ENCODE results near the gene LRMDA. TPM values are rescaled to one million over a fixed set of nuclear protein-coding genes. Genes with fewer than 3 reads are reported as not detected.

LRMDA gene
- total RNA-seq, 2 experiments from 2014 or later: not detected

DNA sequence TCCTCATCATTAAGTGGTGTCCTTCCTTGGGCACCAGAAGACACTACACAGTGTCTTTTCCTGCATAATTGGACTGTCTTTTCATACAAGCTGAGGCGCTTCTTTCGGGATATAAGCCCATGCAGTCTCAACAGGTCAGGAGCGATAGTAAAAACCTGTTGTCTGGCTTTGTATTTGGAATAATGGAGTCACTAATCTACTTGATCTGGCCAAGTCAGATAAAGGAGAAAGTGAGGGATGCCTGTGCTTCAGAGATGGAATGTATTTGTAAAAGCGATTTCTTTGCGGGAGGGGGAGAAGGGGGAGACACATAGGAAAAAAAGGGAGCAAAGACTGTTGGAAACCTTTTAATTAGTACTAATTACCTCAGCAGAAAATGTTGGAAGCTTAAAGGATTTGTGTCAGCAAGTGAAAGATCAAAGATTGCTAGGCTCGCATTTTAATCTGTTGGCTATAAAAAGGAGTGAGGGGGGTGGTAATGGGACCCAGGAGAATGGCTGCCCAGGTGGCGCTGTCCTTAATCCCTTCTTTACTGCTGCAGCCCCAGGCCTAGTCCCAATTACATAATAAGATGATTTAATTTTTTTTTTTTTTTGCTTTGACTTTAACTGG, 581.4 kb downstream of the LRMDA start:
- no peaks in the 10 kb centered on the region for H3K9me3 Mint-ChIP-seq
- POLR2A ChIA-PET: no interaction called here
- no peaks in the 10 kb centered on the region for H3K27me3 Mint-ChIP-seq
- DNase-seq: no peak
- no peak overlapping the region for H3K4me3 Mint-ChIP-seq
- H3K4me1 Mint-ChIP-seq: no peaks in the 10 kb centered on the region
- CTCF ChIA-PET: no interaction called here
- H3K27ac Mint-ChIP-seq: no peak overlapping the region
- no peaks in the 10 kb centered on the region for H3K36me3 Mint-ChIP-seq (ENCODE audit: low read depth)

DNA sequence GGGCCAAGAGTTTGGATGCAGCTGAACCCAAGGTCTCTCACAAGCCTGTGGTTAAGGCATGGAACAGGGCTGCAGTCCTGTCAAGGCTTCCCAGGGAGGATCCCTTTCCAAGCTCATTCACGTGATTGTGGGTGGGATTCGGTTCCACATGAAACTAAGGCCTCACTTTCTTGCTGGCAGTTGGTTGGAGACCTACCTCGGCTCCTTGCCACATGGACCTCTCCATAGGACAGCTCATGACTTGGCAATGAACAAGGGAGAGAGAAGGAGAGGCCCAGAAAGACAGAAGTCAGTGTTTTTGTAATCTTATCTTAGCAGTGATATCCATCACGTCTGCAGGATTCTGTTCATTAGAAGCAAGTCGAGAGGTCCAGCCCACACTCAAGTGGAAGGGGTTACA, 583.8 kb downstream of the LRMDA start:
- Mint-ChIP-seq H3K9me3 (no peaks in the 10 kb centered on the region), H3K4me3 (no peak overlapping the region), H3K36me3 (ENCODE audit: low read depth) (no peaks in the 10 kb centered on the region), H3K4me1 (no peaks in the 10 kb centered on the region), H3K27me3 (no peaks in the 10 kb centered on the region), H3K27ac (no peak overlapping the region)
- ChIA-PET CTCF (no interaction called here), POLR2A (no interaction called here)
- DNase-seq: no peak

DNA sequence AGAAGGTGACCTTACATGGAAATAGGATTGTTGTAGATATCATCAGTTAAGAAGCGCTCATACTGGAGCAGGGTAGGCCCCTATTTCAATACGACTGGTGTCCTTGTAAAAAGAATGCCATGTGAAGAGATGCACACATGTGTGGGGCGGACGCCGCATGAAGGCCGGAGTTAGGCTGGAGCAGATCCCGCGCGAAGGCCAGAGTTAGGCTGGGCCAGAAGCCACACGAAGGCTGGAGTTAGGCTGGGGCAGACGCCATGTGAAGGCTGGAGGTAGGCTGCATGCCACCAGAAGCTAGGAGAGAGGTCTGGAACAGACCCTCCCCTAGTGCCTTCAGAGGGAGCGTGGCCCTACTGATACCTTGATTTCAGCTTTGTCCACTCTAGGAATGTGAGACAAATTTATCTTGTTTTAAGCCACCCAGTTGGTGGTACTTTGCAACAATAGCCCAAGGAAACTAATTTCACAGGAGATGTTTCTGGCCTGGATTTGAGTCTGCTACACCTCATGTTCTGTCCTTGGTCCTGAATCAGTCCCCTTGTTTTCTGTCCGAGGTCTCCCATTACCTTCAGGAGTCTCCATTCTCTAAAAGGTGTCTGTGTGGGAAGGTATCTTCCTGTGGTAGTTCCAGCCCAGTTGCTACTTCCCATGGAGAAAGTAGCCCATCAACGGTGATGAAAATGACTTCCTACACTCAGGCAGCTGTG, 585.8 kb downstream of the LRMDA start:
- POLR2A ChIA-PET: no interaction called here
- Mint-ChIP-seq H3K27me3 (no peaks in the 10 kb centered on the region), H3K36me3 (ENCODE audit: low read depth) (no peaks in the 10 kb centered on the region), H3K9me3 (no peaks in the 10 kb centered on the region), H3K4me1 (no peaks in the 10 kb centered on the region), H3K27ac (no peak overlapping the region), H3K4me3 (no peak overlapping the region)
- CTCF ChIA-PET: no interaction called here
- no peak for DNase-seq

DNA sequence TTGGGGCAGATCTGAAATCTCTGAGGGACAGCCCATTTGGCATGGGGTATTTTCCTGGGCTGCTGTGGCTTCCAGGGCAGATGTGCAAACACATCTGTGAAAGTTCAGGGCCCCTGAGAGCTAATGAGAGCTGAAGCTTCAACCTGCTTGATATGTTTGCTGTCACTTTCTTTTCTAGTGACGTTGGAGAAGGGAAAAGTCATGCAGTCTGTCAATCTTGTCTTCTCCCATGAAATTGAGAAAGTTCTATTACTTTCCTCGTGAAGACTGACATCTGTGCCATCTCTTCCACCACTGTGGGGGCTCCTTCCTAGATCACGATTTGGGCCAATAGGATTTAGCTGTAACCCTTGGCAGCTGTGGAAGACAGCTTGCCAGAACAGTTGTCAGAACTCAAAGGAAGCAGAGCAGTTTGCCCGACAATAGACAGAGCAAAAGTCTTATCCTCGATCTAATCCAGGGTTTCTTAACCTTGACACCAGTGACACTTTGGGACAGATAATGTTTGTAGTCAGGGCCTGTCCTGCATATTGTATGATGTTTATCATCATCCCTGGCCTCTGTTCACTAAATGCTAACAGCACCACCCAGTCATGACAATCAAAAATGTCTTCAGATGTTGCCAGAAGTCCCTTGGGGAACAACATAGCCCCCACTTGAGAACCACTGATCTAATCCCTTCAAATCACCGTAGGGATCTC, 586.5 kb downstream of the LRMDA start:
- Mint-ChIP-seq H3K9me3 (no peaks in the 10 kb centered on the region), H3K27me3 (no peaks in the 10 kb centered on the region), H3K27ac (no peak overlapping the region), H3K4me3 (no peak overlapping the region), H3K4me1 (no peaks in the 10 kb centered on the region), H3K36me3 (ENCODE audit: low read depth) (no peaks in the 10 kb centered on the region)
- ChIA-PET POLR2A (no interaction called here), CTCF (no interaction called here)
- no peak for DNase-seq

DNA sequence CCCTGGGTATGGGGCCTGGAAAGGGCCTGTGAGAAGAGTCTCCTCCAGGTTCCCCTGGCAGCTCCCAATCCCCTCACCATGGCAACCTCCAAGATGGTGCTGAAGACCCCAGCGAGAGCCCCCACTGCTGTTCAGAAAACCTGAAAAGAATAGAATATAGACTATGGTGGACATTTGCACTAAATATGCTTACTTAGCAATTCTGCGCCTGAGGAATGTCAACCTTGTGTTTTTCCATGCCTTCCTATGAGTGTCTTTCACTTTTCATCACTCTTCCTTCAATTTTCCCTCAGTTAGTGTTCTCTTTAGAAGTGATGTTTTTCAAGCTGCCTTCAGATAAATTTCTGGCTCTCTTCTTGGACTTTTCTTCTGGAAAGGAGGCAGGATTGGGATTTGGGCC, 589.2 kb downstream of the LRMDA start:
- H3K36me3 Mint-ChIP-seq (ENCODE audit: low read depth): no peaks in the 10 kb centered on the region
- ChIA-PET CTCF (no interaction called here), POLR2A (no interaction called here)
- no peak for DNase-seq
- H3K27ac Mint-ChIP-seq: no peak overlapping the region
- H3K4me3 Mint-ChIP-seq: no peak overlapping the region
- no peaks in the 10 kb centered on the region for H3K4me1 Mint-ChIP-seq
- no peaks in the 10 kb centered on the region for H3K27me3 Mint-ChIP-seq
- H3K9me3 Mint-ChIP-seq: no peaks in the 10 kb centered on the region

DNA sequence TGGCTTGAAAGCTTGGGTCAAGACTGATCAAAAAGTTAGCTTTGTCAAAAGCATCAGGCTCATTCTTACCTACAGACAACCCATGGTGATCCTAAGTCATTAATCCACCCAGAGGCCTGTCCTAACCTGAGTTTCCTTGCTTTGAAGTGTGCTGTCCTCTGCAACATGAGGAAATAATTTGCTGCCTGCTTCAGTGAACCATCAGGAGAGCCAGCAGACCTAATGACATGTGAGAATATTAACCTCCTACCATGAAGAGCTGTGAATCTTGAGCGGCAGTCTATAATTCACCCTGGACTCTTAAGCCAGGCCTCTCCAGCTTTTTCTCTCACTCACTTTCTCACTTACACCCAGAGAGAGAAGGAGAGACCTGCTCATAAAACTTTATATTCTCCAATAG, 590.0 kb downstream of the LRMDA start:
- DNase-seq: no peak
- Mint-ChIP-seq H3K36me3 (ENCODE audit: low read depth) (no peaks in the 10 kb centered on the region), H3K4me1 (no peaks in the 10 kb centered on the region), H3K27me3 (no peaks in the 10 kb centered on the region), H3K27ac (no peak overlapping the region), H3K9me3 (no peaks in the 10 kb centered on the region), H3K4me3 (no peak overlapping the region)
- CTCF ChIA-PET: no interaction called here
- POLR2A ChIA-PET: no interaction called here

DNA sequence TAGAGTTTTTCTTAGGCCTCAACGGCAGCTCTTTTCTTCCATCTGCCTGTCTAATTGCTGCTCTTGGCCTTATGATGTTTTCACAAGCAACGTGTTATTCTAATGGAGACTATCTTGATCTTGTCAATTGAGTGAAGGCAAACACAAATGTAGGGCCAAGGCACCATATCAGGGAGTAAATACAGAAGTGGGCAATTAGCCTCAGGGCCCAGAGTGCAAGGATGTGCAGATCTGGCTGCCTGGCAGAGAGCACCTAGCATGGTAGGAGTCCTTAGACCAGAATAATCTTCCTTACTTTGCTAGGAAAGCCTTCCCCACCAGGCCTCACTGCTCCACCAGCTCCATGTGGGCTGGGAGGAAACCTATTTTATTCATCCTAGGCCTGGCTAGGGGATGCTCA, 590.9 kb downstream of the LRMDA start:
- POLR2A ChIA-PET: no interaction called here
- no peak overlapping the region for H3K27ac Mint-ChIP-seq
- H3K4me1 Mint-ChIP-seq: no peaks in the 10 kb centered on the region
- no peaks in the 10 kb centered on the region for H3K27me3 Mint-ChIP-seq
- no peaks in the 10 kb centered on the region for H3K36me3 Mint-ChIP-seq (ENCODE audit: low read depth)
- CTCF ChIA-PET: no interaction called here
- no peaks in the 10 kb centered on the region for H3K9me3 Mint-ChIP-seq
- H3K4me3 Mint-ChIP-seq: no peak overlapping the region
- DNase-seq: no peak

DNA sequence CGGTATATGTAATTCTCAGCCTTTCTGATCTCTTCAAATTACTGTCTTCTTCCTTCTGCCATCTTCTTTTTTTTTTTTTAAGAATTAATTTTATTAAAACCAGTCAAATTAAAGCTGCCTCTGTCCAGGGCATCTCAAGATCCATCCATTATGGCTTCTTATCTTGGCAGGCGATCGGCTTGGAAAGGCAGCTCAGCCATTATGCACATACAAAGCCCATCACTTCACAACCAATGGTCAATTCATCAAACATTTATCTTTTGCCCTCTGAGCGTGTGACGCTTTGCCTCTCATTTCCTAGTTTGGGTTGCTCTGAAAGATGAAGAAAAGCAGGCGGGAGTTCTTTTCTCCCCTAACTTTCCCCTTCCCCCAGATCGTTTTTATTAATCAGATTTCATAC, 591.6 kb downstream of the LRMDA start:
- no peaks in the 10 kb centered on the region for H3K36me3 Mint-ChIP-seq (ENCODE audit: low read depth)
- no peak overlapping the region for H3K4me3 Mint-ChIP-seq
- no peaks in the 10 kb centered on the region for H3K4me1 Mint-ChIP-seq
- H3K9me3 Mint-ChIP-seq: no peaks in the 10 kb centered on the region
- ChIA-PET POLR2A (no interaction called here), CTCF (no interaction called here)
- H3K27me3 Mint-ChIP-seq: no peaks in the 10 kb centered on the region
- no peak overlapping the region for H3K27ac Mint-ChIP-seq
- no peak for DNase-seq

DNA sequence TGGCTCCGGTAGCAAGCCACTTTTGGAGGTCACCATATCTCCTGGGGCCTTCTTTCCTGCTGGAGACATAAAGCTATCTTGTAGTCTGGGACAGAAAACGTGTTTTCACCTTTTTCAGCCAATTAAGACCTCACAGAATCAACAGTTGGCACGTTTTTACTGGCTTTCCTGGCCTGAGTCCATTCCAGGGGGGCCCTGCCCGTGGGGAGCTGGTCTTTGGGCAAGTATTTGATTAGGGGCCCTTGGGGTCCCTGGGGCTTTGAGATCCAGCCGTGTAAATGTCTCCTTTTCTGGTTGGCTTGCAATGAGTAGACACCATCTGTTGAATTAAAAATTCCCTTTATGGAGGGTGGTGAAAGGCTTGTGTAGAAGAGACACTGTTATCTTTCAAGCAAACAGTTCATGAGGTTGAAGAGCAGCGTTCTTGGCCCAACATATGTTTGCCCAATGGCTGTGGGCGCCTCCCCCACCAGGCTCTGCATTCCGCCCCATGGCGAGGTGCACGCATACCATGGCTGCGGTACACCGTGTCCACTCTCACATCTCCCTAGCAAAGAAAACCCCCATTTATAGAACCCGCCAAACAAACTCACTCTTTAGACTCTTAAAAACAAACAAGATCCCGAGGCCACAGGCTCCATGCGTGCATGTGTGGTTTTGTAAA, 593.2 kb downstream of the LRMDA start:
- Mint-ChIP-seq H3K4me1 (no peaks in the 10 kb centered on the region), H3K4me3 (no peak overlapping the region), H3K9me3 (no peaks in the 10 kb centered on the region), H3K27ac (no peak overlapping the region), H3K27me3 (no peaks in the 10 kb centered on the region), H3K36me3 (ENCODE audit: low read depth) (no peaks in the 10 kb centered on the region)
- POLR2A ChIA-PET: no interaction called here
- no peak for DNase-seq
- CTCF ChIA-PET: no interaction called here

DNA sequence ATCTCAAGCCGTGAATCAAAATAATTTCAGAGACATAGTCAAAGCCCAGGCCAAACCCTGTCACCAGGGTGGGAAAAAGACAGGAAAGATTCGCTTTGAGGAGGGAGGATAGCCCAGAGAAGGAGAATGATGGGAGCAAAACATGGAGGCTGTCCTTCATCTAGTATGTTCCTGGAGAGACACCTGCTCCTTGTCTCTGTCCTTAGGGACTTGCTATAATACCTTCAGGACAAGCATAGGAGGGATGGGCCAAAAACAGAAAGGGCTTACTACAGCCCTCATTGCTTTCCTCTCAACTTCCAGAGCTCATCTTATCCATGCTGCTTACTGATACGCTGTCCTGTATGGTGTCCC, 593.7 kb downstream of the LRMDA start:
- H3K36me3 Mint-ChIP-seq (ENCODE audit: low read depth): no peaks in the 10 kb centered on the region
- no peaks in the 10 kb centered on the region for H3K9me3 Mint-ChIP-seq
- no peak overlapping the region for H3K27ac Mint-ChIP-seq
- ChIA-PET POLR2A (no interaction called here), CTCF (no interaction called here)
- no peak for DNase-seq
- H3K4me1 Mint-ChIP-seq: no peaks in the 10 kb centered on the region
- no peaks in the 10 kb centered on the region for H3K27me3 Mint-ChIP-seq
- no peak overlapping the region for H3K4me3 Mint-ChIP-seq

DNA sequence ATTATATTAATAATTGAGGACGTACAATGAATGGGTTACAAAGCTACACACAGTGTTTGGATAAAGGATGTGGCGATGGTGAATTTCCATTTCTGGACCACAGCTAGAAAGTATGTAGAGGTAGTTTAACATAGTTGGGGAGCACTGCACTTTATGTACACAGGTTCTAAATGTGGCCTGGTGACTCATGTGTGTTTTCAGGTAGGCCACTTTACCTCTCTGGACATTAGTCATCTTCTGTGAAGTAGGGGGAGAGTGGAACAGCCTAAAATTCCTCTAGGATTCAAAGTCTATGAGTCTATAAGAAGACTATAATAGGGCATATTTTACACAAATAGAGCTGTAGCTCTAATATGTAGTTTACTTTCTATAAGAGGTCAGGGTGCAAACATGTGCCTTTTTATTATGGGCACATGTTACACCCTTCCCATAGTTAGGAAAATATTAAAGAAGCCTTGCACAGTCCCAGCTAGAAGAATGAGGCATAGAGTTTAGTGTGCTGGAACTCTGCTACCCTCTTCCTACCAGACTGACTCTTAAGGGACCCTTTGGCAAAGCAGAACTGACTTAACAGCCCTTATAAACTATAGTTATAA, 594.9 kb downstream of the LRMDA start:
- Mint-ChIP-seq H3K4me1 (no peaks in the 10 kb centered on the region), H3K27ac (no peak overlapping the region), H3K36me3 (ENCODE audit: low read depth) (no peaks in the 10 kb centered on the region), H3K27me3 (no peaks in the 10 kb centered on the region), H3K4me3 (no peak overlapping the region), H3K9me3 (no peaks in the 10 kb centered on the region)
- ChIA-PET POLR2A (no interaction called here), CTCF (no interaction called here)
- no peak for DNase-seq

DNA sequence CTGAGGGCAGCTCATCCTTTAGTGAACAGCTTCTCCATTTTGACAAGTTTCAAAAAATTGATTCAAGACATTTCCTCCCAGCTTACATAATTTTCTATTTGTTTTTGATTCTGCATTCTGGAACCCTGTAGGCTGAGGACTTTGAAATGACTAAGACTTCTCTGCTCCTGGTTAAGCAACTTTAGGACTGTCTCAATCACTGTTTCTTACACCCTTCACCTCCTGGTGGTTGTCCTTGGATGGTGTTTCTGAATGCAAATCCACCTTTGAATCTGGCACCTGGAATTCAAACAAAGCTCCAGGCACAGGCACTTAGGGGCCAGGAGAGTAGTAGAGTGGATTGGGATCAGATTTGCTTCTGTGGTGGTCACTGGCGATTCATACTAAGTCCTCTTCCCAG, 595.5 kb downstream of the LRMDA start:
- Mint-ChIP-seq H3K27ac (no peak overlapping the region), H3K4me3 (no peak overlapping the region), H3K4me1 (no peaks in the 10 kb centered on the region), H3K27me3 (no peaks in the 10 kb centered on the region), H3K9me3 (no peaks in the 10 kb centered on the region), H3K36me3 (ENCODE audit: low read depth) (no peaks in the 10 kb centered on the region)
- CTCF ChIA-PET: interaction anchor here (0.7 kb wide), 1 partner anchor 73 kb away, joined by 3 read pairs; no protein-coding TSS in a partner anchor
- POLR2A ChIA-PET: no interaction called here
- no peak for DNase-seq

DNA sequence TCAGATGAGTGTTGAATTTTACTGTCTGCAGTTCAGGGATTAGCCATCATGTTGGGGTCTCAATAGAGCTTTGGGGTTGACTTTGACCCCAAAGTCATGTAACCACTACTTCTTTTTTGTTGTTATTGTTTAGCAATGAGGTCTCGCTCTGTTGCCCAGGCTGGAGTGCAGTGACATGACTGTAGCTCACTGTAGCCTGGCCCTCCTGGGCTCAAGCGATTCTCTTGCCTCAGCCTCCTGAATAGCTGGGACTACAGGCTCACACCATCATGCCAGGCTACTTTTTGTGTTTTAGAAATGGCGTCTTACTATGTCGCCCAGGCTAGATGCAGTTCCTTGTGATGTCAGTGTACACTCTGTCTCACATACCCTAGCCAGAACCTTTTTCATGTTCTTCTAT, 598.4 kb downstream of the LRMDA start:
- H3K9me3 Mint-ChIP-seq: no peaks in the 10 kb centered on the region
- no peaks in the 10 kb centered on the region for H3K4me1 Mint-ChIP-seq
- H3K36me3 Mint-ChIP-seq (ENCODE audit: low read depth): no peaks in the 10 kb centered on the region
- ChIA-PET CTCF (no interaction called here), POLR2A (no interaction called here)
- no peaks in the 10 kb centered on the region for H3K27me3 Mint-ChIP-seq
- H3K27ac Mint-ChIP-seq: no peak overlapping the region
- no peak for DNase-seq
- no peak overlapping the region for H3K4me3 Mint-ChIP-seq

Measured in activated CD4-positive, alpha-beta T cell treated with anti-CD3 and anti-CD28 coated beads, Interleukin-2, amount 10 ng/mL, durations not matched to agents 7 days and 5 days (primary cell).